NT2/D1 (cell line): ENCODE measurements around the gene OR52N1.

ENCODE experiments used
- DNase-seq: peaks from one replicate; pipeline ENCODE4 v3.0.0-alpha.2; 2011; ENCODE audit warnings: low read depth, low spot score
- H3K27me3 ChIP-seq: 2 replicates; pipeline ENCODE4 v1.6.0; 2011; ENCODE audit warnings: mild to moderate bottlenecking; ENCODE audit not compliant: insufficient read length, insufficient read depth
- H3K36me3 ChIP-seq: 2 replicates; pipeline ENCODE4 v1.6.1; 2011; ENCODE audit warnings: mild to moderate bottlenecking, low read length, mixed read lengths; ENCODE audit not compliant: insufficient read depth, insufficient read length
- H3K4me1 ChIP-seq: 2 replicates; pipeline ENCODE4 v1.5.1; 2011; ENCODE audit not compliant: insufficient read depth, insufficient read length
- H3K4me3 ChIP-seq: 2 replicates; pipeline ENCODE4 v1.5.1; 2011; ENCODE audit warnings: low read depth; ENCODE audit not compliant: insufficient read length
- H3K9ac ChIP-seq: 2 replicates; pipeline ENCODE4 v1.6.0; 2011; ENCODE audit warnings: low read depth; ENCODE audit not compliant: insufficient read length
- H3K9me3 ChIP-seq: 2 replicates; pipeline ENCODE4 v1.5.1; 2011; ENCODE audit warnings: mild to moderate bottlenecking, low read length; ENCODE audit not compliant: insufficient read depth
- SUZ12 ChIP-seq: IDR thresholded peaks from 2 replicates; pipeline ENCODE4 v1.6.1; 2011; ENCODE audit not compliant: insufficient read length, insufficient read depth; ENCODE audit errors: extremely low read depth
- YY1 ChIP-seq: IDR thresholded peaks from 2 replicates; pipeline ENCODE4 v1.6.1; 2011; ENCODE audit not compliant: insufficient read length, insufficient read depth
- ZNF274 ChIP-seq: IDR thresholded peaks from 2 replicates; pipeline ENCODE4 v1.6.1; 2011; ENCODE audit warnings: mild to moderate bottlenecking, low read depth, low read length

Gene OR52N1

DNA sequence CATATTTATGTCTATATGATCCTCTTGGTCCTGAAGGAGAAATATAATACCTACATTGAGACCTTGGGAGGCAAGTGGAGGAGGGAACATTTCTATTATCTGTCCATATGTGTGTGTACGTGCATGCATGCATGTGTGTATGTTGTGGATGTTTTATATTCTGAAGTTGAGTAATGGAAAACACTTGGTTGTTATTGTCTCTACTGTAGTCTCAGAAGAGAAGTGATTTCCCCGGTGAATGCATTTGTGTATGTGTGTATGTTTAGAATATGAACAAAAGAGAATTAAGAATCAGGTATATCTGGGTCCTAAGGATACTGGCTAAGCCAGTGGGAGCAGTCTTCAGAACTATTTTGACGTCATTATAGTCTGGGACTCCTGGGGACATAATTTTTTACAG lies at the start of gene OR52N1:
TSS of gene OR52N1 (minus strand) at position 101 of the 400 bp plus-strand sequence. CDS start 2,449 bp downstream, outside the sequence.
- no peaks in the 10 kb centered on the region for H3K4me1 ChIP-seq
- H3K9me3 ChIP-seq, result no peaks in the 10 kb centered on the region
- H3K9ac ChIP-seq, result no peak within 1 kb of the TSS
- H3K4me3 ChIP-seq, result no peak within 1 kb of the TSS
- DNase-seq, result no peak
- TF ChIP-seq ZNF274 (no peak), YY1 (no peak), SUZ12 (no peak)
- H3K27me3 ChIP-seq, result no peaks in the 10 kb centered on the region
- H3K36me3 ChIP-seq, result no peaks in the 10 kb centered on the region

DNA sequence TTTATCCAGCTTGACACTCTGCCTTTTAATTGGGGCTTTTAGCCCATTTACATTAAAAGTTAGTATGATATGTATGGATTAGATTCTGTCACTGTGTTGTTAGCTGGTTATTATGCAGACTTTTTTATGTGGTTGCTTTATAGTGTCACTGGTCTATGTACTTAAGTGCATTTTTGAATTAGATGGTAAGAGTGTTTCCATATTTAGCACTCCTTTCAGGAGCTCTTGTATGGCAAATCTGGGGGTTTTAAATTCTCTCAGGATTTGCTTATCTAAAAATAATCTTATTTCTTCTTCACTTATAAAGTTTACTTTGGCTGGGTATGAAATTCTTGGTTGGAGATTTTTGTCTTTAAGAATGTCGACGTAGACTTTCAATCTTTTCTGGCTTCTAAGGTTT lies 46.6 kb upstream of the OR52N1 start:
- TF ChIP-seq YY1, result no peak
- TF ChIP-seq ZNF274, result no peak
- no peak for TF ChIP-seq SUZ12
- H3K9me3 ChIP-seq, result no peaks in the 10 kb centered on the region
- H3K27me3 ChIP-seq, result no peaks in the 10 kb centered on the region
- H3K36me3 ChIP-seq, result no peaks in the 10 kb centered on the region
- no peaks in the 10 kb centered on the region for H3K4me1 ChIP-seq
- no peak overlapping the region for H3K9ac ChIP-seq
- H3K4me3 ChIP-seq, result no peak overlapping the region
- no peak for DNase-seq

DNA sequence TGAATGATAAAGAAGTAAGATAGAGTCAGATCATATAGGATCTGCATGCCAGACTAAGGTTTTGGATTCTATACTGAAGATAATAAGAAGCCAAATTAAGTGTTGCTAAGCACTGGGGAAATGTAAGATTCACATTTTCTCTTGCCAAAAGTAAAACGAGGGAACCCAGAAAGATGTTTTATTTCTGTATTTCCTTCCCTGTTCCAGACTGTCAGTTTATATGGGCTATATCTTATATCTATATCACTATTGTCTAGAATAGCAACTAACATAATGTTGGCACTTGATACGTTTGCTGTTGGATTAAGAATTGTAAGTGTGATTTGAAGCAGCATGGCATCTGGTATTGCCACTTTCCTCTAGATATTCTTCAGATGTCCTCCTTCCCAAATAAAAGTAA lies 42.4 kb upstream of the OR52N1 start:
- Histone ChIP-seq H3K27me3 (no peaks in the 10 kb centered on the region), H3K36me3 (no peaks in the 10 kb centered on the region), H3K9ac (no peak overlapping the region), H3K4me1 (no peaks in the 10 kb centered on the region), H3K4me3 (no peak overlapping the region), H3K9me3 (no peaks in the 10 kb centered on the region; the same call in 1 of the 2 replicates)
- DNase-seq, result no peak
- TF ChIP-seq ZNF274, result no peak
- TF ChIP-seq SUZ12, result no peak
- TF ChIP-seq YY1, result no peak

DNA sequence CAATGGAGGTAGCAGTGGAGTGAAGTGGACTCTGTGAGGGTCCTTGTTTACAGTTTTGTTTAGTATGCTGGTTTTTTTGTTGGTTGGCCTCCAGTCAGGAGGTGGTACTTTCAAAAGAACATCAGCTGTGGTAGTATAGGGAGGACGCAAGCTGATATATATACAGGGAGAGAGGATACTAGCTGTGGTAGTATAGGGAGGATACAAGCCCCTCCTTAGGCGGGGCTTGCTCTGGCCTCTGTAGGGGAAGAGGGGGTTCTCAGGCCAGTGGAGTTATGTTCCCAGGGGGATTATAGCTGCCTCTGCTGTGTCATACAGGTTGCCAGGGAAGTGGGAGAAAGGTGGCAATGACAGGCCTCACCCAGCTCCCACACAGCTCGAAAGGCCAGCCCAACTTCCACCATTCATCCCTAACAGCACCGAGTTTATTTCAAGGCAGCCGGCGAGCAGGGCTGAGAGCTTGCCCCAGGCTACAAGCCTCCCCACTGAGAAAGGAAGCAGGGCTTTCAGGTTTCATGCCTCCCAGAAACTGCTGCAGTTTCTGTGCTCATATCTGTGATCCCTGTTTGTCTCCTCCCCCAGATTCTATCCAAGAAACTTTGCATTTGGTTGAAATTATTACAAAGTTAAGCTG lies 40.2 kb upstream of the OR52N1 start:
- H3K27me3 ChIP-seq, result no peaks in the 10 kb centered on the region
- TF ChIP-seq ZNF274 (no peak), SUZ12 (no peak), YY1 (no peak)
- peak; percentile 61 for DNase-seq
- no peak overlapping the region for H3K4me3 ChIP-seq
- no peak overlapping the region for H3K9ac ChIP-seq
- no peaks in the 10 kb centered on the region for H3K36me3 ChIP-seq
- no peaks in the 10 kb centered on the region for H3K4me1 ChIP-seq
- H3K9me3 ChIP-seq, result peaks cover 19% of the 10 kb centered on the region; the same call in 1 of the 2 replicates

DNA sequence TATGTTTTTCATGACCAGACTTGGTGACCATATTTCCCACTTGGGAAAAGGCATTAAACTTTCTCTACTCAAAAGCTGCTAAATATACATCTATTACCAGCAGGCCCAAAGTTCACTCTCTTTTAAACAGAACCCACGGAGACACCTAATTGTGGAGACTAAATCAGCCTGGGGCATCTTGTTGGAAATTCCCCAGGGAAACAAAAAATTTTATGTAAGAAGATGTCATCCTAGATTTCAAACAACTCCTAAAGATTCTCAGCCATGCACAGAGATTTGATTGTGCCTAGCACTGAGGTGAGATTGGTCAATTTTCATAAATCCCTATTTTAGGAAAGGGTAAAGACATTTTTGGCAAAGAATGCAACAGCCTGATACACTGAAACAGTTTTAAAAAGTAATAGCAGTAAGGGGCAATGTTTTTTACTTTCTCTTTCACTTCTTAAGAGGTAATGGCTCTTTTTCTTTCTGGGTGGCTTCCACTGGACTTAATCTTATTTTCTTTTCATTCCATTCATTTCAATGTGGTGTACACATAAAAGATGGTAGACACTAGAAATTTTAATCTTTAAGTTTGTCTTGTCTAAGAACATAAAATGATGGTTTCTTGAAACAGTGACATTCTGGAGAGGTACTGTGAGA lies 27.3 kb upstream of the OR52N1 start:
- Histone ChIP-seq H3K27me3 (no peaks in the 10 kb centered on the region), H3K9ac (no peak overlapping the region), H3K36me3 (no peaks in the 10 kb centered on the region), H3K4me3 (no peak overlapping the region), H3K9me3 (no peaks in the 10 kb centered on the region), H3K4me1 (no peaks in the 10 kb centered on the region)
- TF ChIP-seq SUZ12 (no peak), YY1 (no peak), ZNF274 (no peak)
- DNase-seq, result no peak

- Histone ChIP-seq H3K36me3 (no peaks in the 10 kb centered on the region), H3K9me3 (no peaks in the 10 kb centered on the region), H3K4me3 (no peak overlapping the region), H3K9ac (no peak overlapping the region), H3K27me3 (no peaks in the 10 kb centered on the region), H3K4me1 (no peaks in the 10 kb centered on the region)
- DNase-seq, result no peak
- TF ChIP-seq ZNF274 (no peak), SUZ12 (no peak), YY1 (no peak)
These were observed 24.5 kb upstream of the OR52N1 start for GRCh38 chr11:5815534-5815933.

- no peak for DNase-seq
- no peaks in the 10 kb centered on the region for H3K9me3 ChIP-seq
- no peak overlapping the region for H3K9ac ChIP-seq
- no peaks in the 10 kb centered on the region for H3K36me3 ChIP-seq
- no peak overlapping the region for H3K4me3 ChIP-seq
- no peak for TF ChIP-seq YY1
- TF ChIP-seq SUZ12, result no peak
- TF ChIP-seq ZNF274, result no peak
- H3K4me1 ChIP-seq, result no peaks in the 10 kb centered on the region
- no peaks in the 10 kb centered on the region for H3K27me3 ChIP-seq
These were observed 19.1 kb upstream of the OR52N1 start for GRCh38 chr11:5809905-5810795.
